Muscle layer of colon (tissue), 2 donors: Measurements from ENCODE around the gene CMIP.

Source experiments
- H3K27ac ChIP-seq: one replicate; pipeline ENCODE4 v1.7.0; 2013; ENCODE audit warnings: low read depth, mild to moderate bottlenecking, low read length, moderate library complexity
- H3K27me3 ChIP-seq, 2 donors: one replicate each; pipeline ENCODE4 v1.7.0; 2013; ENCODE audit warnings: low read length in 2 of 2, mild to moderate bottlenecking in 2 of 2; ENCODE audit not compliant: insufficient read depth in 2 of 2, control insufficient read depth in 1 of 2
- H3K36me3 ChIP-seq: one replicate; pipeline ENCODE4 v1.7.0; 2013; ENCODE audit warnings: mild to moderate bottlenecking, low read length; ENCODE audit not compliant: insufficient read depth
- H3K4me1 ChIP-seq: one replicate; pipeline ENCODE4 v1.7.0; 2013; ENCODE audit warnings: mild to moderate bottlenecking, low read length; ENCODE audit not compliant: insufficient read depth
- H3K4me3 ChIP-seq, 2 donors: one replicate each; pipeline ENCODE4 v1.7.0; 2013; ENCODE audit warnings: low read length in 2 of 2, low read depth in 1 of 2, mild to moderate bottlenecking in 1 of 2, moderate library complexity in 1 of 2
- H3K9ac ChIP-seq: one replicate; pipeline ENCODE4 v1.7.0; 2013; ENCODE audit warnings: low read length
- H3K9me3 ChIP-seq: one replicate; pipeline ENCODE4 v1.7.0; 2013; ENCODE audit warnings: mild to moderate bottlenecking, low read length
- donor health status: abdominal sarcoma.
- donor health status: Adenocarcinoma of cecum.

The CMIP gene

GRCh38 chr16:81468269-81468902, 23.8 kb downstream of the CMIP start:
- Histone ChIP-seq H3K36me3 (no peaks in the 10 kb centered on the region), H3K27ac (no peak overlapping the region), H3K4me1 (peaks cover 8% of the 10 kb centered on the region)

GRCh38 chr16:81469183-81469677, 24.6 kb downstream of the CMIP start:
- no peaks in the 10 kb centered on the region for H3K9me3 ChIP-seq
- no peaks in the 10 kb centered on the region for H3K36me3 ChIP-seq
- H3K4me3 ChIP-seq: no peak overlapping the region
- no peak overlapping the region for H3K27ac ChIP-seq
- no peak overlapping the region for H3K9ac ChIP-seq
- peaks cover 14% of the 10 kb centered on the region for H3K4me1 ChIP-seq
- no peaks in the 10 kb centered on the region for H3K27me3 ChIP-seq

More at GRCh38 chr16:81468269-81468902, 23.8 kb downstream of the CMIP start:
- Histone ChIP-seq H3K9me3 (no peaks in the 10 kb centered on the region), H3K27me3 (no peaks in the 10 kb centered on the region), H3K9ac (no peak overlapping the region), H3K4me3 (no peak overlapping the region)

GRCh38 chr16:81469710-81470535, 25.3 kb downstream of the CMIP start:
- H3K4me1 ChIP-seq: peaks cover 14% of the 10 kb centered on the region
- no peak overlapping the region for H3K27ac ChIP-seq
- H3K9ac ChIP-seq: no peak overlapping the region
- no peaks in the 10 kb centered on the region for H3K27me3 ChIP-seq
- no peaks in the 10 kb centered on the region for H3K36me3 ChIP-seq
- H3K9me3 ChIP-seq: no peaks in the 10 kb centered on the region
- no peak overlapping the region for H3K4me3 ChIP-seq

- Histone ChIP-seq H3K9me3 (no peaks in the 10 kb centered on the region), H3K36me3 (no peaks in the 10 kb centered on the region), H3K4me3 (no peak overlapping the region), H3K27ac (no peak overlapping the region), H3K9ac (no peak overlapping the region), H3K27me3 (no peaks in the 10 kb centered on the region), H3K4me1 (peaks cover 14% of the 10 kb centered on the region)
Measured at GRCh38 chr16:81470796-81471636, 26.4 kb downstream of the CMIP start.

- peaks cover 14% of the 10 kb centered on the region for H3K4me1 ChIP-seq
- H3K4me3 ChIP-seq: no peak overlapping the region
- H3K9me3 ChIP-seq: no peaks in the 10 kb centered on the region
- no peak overlapping the region for H3K9ac ChIP-seq
- H3K27ac ChIP-seq: no peak overlapping the region
- H3K27me3 ChIP-seq: no peaks in the 10 kb centered on the region
- no peaks in the 10 kb centered on the region for H3K36me3 ChIP-seq
Measured at GRCh38 chr16:81471882-81472281, 27.3 kb downstream of the CMIP start.

GRCh38 chr16:81472391-81472790, 27.8 kb downstream of the CMIP start:
- Histone ChIP-seq H3K36me3 (no peaks in the 10 kb centered on the region), H3K27me3 (no peaks in the 10 kb centered on the region), H3K27ac (no peak overlapping the region), H3K4me3 (no peak overlapping the region), H3K4me1 (peaks cover 14% of the 10 kb centered on the region), H3K9ac (no peak overlapping the region), H3K9me3 (no peaks in the 10 kb centered on the region)

- no peaks in the 10 kb centered on the region for H3K9me3 ChIP-seq
- H3K4me3 ChIP-seq: no peak overlapping the region
- H3K36me3 ChIP-seq: no peaks in the 10 kb centered on the region
- no peaks in the 10 kb centered on the region for H3K27me3 ChIP-seq
- H3K4me1 ChIP-seq: peaks cover 15% of the 10 kb centered on the region
- no peak overlapping the region for H3K27ac ChIP-seq
- H3K9ac ChIP-seq: no peak overlapping the region
Measured at GRCh38 chr16:81473066-81473488, 28.5 kb downstream of the CMIP start.

- H3K9me3 ChIP-seq: no peaks in the 10 kb centered on the region
- H3K4me1 ChIP-seq: peaks cover 20% of the 10 kb centered on the region
- H3K4me3 ChIP-seq: no peak overlapping the region
- H3K27me3 ChIP-seq: no peaks in the 10 kb centered on the region
- no peak overlapping the region for H3K9ac ChIP-seq
- H3K36me3 ChIP-seq: no peaks in the 10 kb centered on the region
- no peak overlapping the region for H3K27ac ChIP-seq
Measured at GRCh38 chr16:81473558-81473957, 28.9 kb downstream of the CMIP start.

GRCh38 chr16:81473969-81474959, 29.7 kb downstream of the CMIP start:
- Histone ChIP-seq H3K4me3 (no peak overlapping the region), H3K4me1 (peaks cover 22% of the 10 kb centered on the region), H3K9me3 (no peaks in the 10 kb centered on the region), H3K9ac (no peak overlapping the region), H3K27me3 (no peaks in the 10 kb centered on the region), H3K36me3 (no peaks in the 10 kb centered on the region), H3K27ac (no peak overlapping the region)
